ENCODE measurements around the gene WFDC1. TPM values are rescaled to one million over a fixed set of nuclear protein-coding genes. Genes with fewer than 3 reads are reported as not detected.
"Not testable (repeated sequence)": the region's sequence is repeated elsewhere in the genome, so short reads cannot be mapped to it uniquely, and the experiment has no call there.

WFDC1 gene
- total RNA-seq, 1 experiment from 2014 or later, result 0.49 TPM

- Histone ChIP-seq H3K36me3 (no peaks in the 10 kb centered on the region), H3K4me3 (no peak overlapping the region), H3K9me3 (replicated peaks) (no peaks in the 10 kb centered on the region), H3K27me3 (no peaks in the 10 kb centered on the region), H3K27ac (no peak overlapping the region), H3K4me1 (no peaks in the 10 kb centered on the region)
- no peak for DNase-seq
These were observed 28.1 kb downstream of the WFDC1 start for GRCh38 chr16:84322749-84323148.

GRCh38 chr16:84323606-84324005, 28.9 kb downstream of the WFDC1 start:
- no peaks in the 10 kb centered on the region for H3K36me3 ChIP-seq
- DNase-seq, result no peak
- H3K9me3 ChIP-seq (replicated peaks), result no peaks in the 10 kb centered on the region

GRCh38 chr16:84324434-84325262, 30.0 kb downstream of the WFDC1 start:
- Histone ChIP-seq H3K36me3 (no peaks in the 10 kb centered on the region), H3K27ac (no peak overlapping the region), H3K27me3 (no peaks in the 10 kb centered on the region), H3K4me1 (no peaks in the 10 kb centered on the region), H3K4me3 (no peak overlapping the region), H3K9me3 (replicated peaks) (no peaks in the 10 kb centered on the region)
- no peak for DNase-seq

More at GRCh38 chr16:84323606-84324005, 28.9 kb downstream of the WFDC1 start:
- H3K27ac ChIP-seq, result no peak overlapping the region
- no peak overlapping the region for H3K4me3 ChIP-seq
- no peaks in the 10 kb centered on the region for H3K4me1 ChIP-seq
- no peaks in the 10 kb centered on the region for H3K27me3 ChIP-seq

DNA sequence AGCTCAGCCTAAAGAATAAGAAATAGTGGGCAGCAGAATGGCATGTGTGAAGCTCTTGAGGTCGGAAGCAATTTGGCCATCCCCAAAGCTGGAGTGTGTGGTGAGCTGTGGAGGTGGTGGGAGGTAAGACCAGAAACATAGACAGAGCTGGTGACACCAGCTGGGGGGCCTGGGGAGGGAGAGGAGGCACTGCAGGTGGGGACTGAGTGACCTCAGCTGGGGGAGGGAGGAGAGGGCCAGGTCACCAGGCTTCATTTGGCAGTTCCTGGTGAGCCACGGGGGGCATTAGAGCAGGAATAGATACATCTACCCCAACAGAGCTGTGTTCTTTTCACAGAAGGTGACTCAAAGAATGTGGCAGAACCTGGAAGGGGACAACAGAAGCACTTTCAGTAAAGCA, 31.9 kb downstream of the WFDC1 start:
- Histone ChIP-seq H3K27ac (no peak overlapping the region), H3K4me3 (no peak overlapping the region), H3K27me3 (no peaks in the 10 kb centered on the region), H3K4me1 (no peaks in the 10 kb centered on the region), H3K9me3 (replicated peaks) (no peaks in the 10 kb centered on the region), H3K36me3 (no peaks in the 10 kb centered on the region)
- no peak for DNase-seq

DNA sequence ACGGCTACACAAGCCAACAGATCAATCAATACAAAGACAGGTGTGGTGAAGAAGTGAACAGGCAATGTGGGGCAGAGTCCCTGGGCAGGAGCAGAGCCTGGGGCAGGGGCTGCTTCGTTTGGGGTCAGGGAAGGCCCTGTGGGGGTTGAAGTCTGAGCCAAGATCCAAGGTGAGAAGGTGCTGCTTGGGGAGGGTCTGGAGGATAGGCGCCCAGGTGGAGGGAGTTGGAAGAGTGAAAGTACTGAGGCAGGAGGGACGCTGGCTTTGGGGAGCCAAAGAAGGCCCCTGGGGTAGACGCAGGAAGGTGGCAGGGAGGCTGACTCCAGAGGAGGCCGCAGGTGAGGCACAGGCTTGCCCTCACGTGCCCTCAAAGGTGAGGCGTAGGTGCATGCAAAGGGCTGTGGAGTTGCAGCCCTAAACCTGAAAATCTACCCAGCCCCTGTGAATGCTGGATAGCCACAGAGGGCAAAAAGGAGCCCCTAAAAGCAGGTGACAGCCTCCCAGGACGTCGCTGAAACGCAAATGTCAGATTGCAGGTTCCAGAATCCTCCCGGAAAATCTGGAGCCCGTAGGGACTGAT, 33.3 kb downstream of the WFDC1 start:
- Histone ChIP-seq H3K36me3 (no peaks in the 10 kb centered on the region), H3K4me3 (no peak overlapping the region), H3K27ac (no peak overlapping the region), H3K9me3 (replicated peaks) (no peaks in the 10 kb centered on the region), H3K4me1 (no peaks in the 10 kb centered on the region), H3K27me3 (no peaks in the 10 kb centered on the region)
- no peak for DNase-seq

- no peaks in the 10 kb centered on the region for H3K9me3 ChIP-seq (replicated peaks)
- no peak overlapping the region for H3K4me3 ChIP-seq
- H3K36me3 ChIP-seq, result no peaks in the 10 kb centered on the region
- DNase-seq, result no peak
- no peaks in the 10 kb centered on the region for H3K4me1 ChIP-seq
- H3K27me3 ChIP-seq, result no peaks in the 10 kb centered on the region
- H3K27ac ChIP-seq, result no peak overlapping the region
These were observed 34.3 kb downstream of the WFDC1 start for GRCh38 chr16:84329016-84329415.

GRCh38 chr16:84329843-84330684, 35.4 kb downstream of the WFDC1 start:
- H3K27me3 ChIP-seq, result no peaks in the 10 kb centered on the region

DNA sequence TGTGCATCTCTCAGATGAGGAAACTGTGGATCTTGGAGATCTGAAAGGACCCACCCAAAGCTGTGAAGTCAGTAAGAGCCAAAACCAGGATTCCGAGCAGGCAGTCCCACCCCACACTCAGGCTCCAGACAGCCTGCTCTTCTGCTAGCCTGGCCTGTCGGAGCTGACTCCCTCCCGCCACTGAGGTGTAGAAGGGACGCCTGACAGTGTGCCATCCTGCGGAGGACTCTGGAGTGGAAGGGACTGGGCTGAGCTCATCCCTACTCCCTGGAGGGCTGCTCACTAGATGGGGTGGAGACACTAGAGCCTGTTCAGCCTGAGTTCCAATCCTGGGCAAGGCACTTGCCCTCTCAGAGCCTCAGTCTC, 36.0 kb downstream of the WFDC1 start:
- Histone ChIP-seq H3K27me3 (no peaks in the 10 kb centered on the region), H3K4me1 (no peaks in the 10 kb centered on the region), H3K9me3 (replicated peaks) (no peaks in the 10 kb centered on the region), H3K27ac (no peak overlapping the region), H3K4me3 (no peak overlapping the region), H3K36me3 (no peaks in the 10 kb centered on the region)
- DNase-seq, result no peak

More at GRCh38 chr16:84329843-84330684, 35.4 kb downstream of the WFDC1 start:
- Histone ChIP-seq H3K9me3 (replicated peaks) (no peaks in the 10 kb centered on the region), H3K4me1 (no peaks in the 10 kb centered on the region), H3K4me3 (no peak overlapping the region), H3K36me3 (no peaks in the 10 kb centered on the region), H3K27ac (no peak overlapping the region)
- DNase-seq, result no peak

DNA sequence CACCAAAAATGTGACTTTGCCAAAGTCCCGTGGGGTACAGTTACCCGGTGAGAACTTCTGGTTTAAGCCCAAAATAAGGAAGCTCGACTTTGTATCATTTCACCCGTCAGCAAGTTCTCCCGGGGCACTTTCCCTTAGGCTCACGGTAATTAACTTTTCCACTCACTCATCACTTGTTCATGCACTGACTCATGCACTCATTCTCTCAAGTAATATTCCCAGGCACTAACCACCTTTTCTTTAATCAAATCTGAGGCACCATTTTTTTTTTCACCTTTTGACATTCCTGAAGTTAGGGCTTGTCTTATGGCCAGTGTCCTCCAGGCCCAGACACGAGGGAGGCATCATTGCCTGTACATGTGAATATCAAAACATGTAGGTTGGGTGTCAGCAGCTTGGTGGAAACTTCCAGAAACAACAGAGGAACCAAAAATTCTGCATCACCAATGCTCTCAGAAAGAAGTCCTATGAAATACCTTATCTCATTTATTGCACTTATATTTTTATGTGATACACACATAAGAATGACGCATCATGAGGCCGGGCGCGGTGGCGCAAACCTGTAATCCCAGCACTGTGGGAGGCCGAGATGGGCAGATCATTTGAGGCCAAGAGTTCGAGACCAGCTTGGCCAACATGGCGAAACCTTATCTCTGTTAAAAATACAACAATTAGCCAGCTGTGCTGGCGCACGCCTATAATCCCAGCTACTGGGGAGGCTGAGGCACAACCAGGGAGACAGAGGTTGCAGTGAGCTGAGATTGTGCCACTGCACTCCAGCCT, 37.5 kb downstream of the WFDC1 start:
- Histone ChIP-seq H3K9me3 (replicated peaks) (no peaks in the 10 kb centered on the region), H3K36me3 (no peaks in the 10 kb centered on the region), H3K4me1 (no peaks in the 10 kb centered on the region), H3K4me3 (no peak overlapping the region), H3K27me3 (no peaks in the 10 kb centered on the region), H3K27ac (no peak overlapping the region)
- no peak for DNase-seq

DNA sequence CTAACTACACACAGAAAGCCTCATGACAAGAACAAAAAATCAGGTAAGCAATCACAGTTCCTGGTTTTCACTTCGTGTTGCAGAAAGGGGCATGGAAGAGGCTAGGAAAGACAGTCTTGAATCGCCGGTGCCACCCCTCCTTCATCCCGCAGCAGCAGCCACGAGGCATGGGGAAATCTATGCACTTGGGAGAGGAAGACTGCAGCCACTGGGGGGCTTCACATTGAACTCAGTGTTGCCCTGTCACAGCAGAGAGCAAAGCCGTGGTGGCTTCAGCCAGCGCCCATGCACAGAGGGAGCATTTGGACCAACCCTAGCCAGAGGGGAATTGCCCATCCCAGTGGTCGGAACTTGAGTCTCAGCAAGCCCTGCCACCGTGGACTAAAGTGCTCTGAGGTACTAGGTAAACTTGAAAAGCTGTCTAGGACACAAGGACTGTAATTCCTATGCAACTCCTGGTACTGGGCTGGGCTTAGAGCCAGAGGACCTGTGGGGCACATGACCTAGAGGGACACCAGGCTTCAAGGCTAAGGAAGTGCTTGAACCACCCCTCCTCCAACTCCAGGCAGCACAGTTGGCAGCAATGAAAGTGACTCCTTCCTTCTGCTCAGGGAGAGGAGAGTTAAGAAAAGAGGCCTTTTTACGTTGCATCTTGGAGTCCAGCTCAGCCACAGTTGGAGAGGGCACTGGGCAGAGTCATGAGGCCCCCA, 38.5 kb downstream of the WFDC1 start:
- no peak for DNase-seq
- no peaks in the 10 kb centered on the region for H3K36me3 ChIP-seq
- no peak overlapping the region for H3K4me3 ChIP-seq
- H3K9me3 ChIP-seq (replicated peaks), result no peaks in the 10 kb centered on the region
- H3K4me1 ChIP-seq, result no peaks in the 10 kb centered on the region
- no peaks in the 10 kb centered on the region for H3K27me3 ChIP-seq
- H3K27ac ChIP-seq, result no peak overlapping the region

- H3K27ac ChIP-seq, result no peak overlapping the region
- H3K27me3 ChIP-seq, result no peaks in the 10 kb centered on the region
- no peak for DNase-seq
- H3K9me3 ChIP-seq (replicated peaks), result no peaks in the 10 kb centered on the region
- H3K36me3 ChIP-seq, result no peaks in the 10 kb centered on the region
- no peak overlapping the region for H3K4me3 ChIP-seq
- H3K4me1 ChIP-seq, result no peaks in the 10 kb centered on the region
These were observed 39.4 kb downstream of the WFDC1 start for GRCh38 chr16:84334058-84334457.

DNA sequence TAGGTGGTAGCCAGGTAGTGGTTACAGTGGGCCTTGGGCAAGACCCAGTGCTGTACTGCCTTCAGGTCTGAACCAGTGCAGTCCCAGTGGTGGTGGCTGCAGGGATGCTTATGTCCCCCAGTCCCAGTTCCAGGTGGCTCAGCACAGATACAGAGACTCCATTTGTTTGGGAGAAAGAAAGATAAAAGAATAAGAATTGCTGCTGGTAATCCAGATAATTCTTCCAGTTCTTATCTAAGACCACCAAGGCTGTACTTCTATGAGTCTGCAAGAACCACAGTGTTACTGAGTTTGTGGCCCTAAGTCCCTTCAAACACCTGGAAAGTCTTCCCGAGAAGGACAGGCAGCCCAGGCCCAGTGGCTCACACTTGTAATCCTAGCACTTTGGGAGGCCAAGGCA, 39.8 kb downstream of the WFDC1 start:
- Histone ChIP-seq H3K4me3 (no peak overlapping the region), H3K27ac (no peak overlapping the region), H3K27me3 (no peaks in the 10 kb centered on the region), H3K36me3 (no peaks in the 10 kb centered on the region), H3K9me3 (replicated peaks) (no peaks in the 10 kb centered on the region), H3K4me1 (no peaks in the 10 kb centered on the region)
- no peak for DNase-seq

- H3K36me3 ChIP-seq, result not testable (repeated sequence)
These were observed 42.6 kb downstream of the WFDC1 start for GRCh38 chr16:84337236-84337635.

GRCh38 chr16:84339311-84339710, 44.6 kb downstream of the WFDC1 start:
- no peaks in the 10 kb centered on the region for H3K36me3 ChIP-seq
- no peak overlapping the region for H3K27ac ChIP-seq
- no peaks in the 10 kb centered on the region for H3K4me1 ChIP-seq
- DNase-seq, result no peak
- H3K4me3 ChIP-seq, result no peak overlapping the region
- H3K9me3 ChIP-seq (replicated peaks), result no peaks in the 10 kb centered on the region
- H3K27me3 ChIP-seq, result no peaks in the 10 kb centered on the region

More at GRCh38 chr16:84337236-84337635, 42.6 kb downstream of the WFDC1 start:
- H3K9me3 ChIP-seq (replicated peaks); H3K27me3 ChIP-seq; H3K4me1 ChIP-seq; H3K27ac ChIP-seq; H3K4me3 ChIP-seq; DNase-seq: not testable (repeated sequence)

Data from SJCRH30 (cell line).